IPS-18c (cell line): ENCODE data around the gene TYW1B.
"Not testable (repeated sequence)": the region's sequence is repeated elsewhere in the genome, so short reads cannot be mapped to it uniquely, and the experiment has no call there.

Experiments
- H3K4me3 ChIP-seq: 2 replicates; pipeline ENCODE4 v1.7.0; 2013; ENCODE audit warnings: low read depth, mild to moderate bottlenecking, low read length, moderate library complexity; ENCODE audit not compliant: insufficient read depth
- H3K9me3 ChIP-seq: one replicate; pipeline ENCODE4 v1.6.1; 2013; ENCODE audit warnings: mild to moderate bottlenecking, low read length, moderate library complexity; ENCODE audit not compliant: control insufficient read depth, insufficient read depth

TYW1B gene

DNA sequence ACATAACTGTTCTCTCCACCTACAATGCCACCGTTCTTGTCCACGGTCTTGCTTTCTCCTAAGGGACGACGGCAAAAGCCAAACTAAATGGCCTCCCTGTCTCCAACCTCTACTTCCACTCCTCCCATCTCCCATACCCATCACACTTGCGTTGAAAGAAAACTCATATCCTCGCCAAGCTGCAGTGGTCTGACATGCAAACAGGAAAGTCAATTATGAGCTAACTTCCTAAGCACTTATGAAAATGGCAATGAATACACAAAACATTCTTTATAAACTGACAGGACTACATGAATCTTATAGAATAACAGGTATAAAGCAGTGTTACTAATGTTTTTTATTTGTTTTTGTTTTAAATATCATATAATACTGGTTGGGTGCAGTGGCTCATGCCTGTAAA is 46.4 kb downstream of the TYW1B start:
- no peak overlapping the region for H3K4me3 ChIP-seq
- no peaks in the 10 kb centered on the region for H3K9me3 ChIP-seq

GRCh38 chr7:72781161-72781560 is 46.8 kb downstream of the TYW1B start:
- Histone ChIP-seq H3K4me3 (no peak overlapping the region), H3K9me3 (no peaks in the 10 kb centered on the region)

- not testable (repeated sequence) for H3K9me3 ChIP-seq, H3K4me3 ChIP-seq
These were observed 47.6 kb downstream of the TYW1B start for GRCh38 chr7:72780289-72780894.

- H3K9me3 ChIP-seq, H3K4me3 ChIP-seq: not testable (repeated sequence)
These were observed 50.8 kb downstream of the TYW1B start for GRCh38 chr7:72777167-72777566.

GRCh38 chr7:72772627-72773026 is 55.4 kb downstream of the TYW1B start:
- not testable (repeated sequence) for H3K4me3 ChIP-seq, H3K9me3 ChIP-seq

- not testable (repeated sequence) for H3K9me3 ChIP-seq, H3K4me3 ChIP-seq
These were observed 61.0 kb downstream of the TYW1B start for GRCh38 chr7:72766994-72767393.

- Histone ChIP-seq H3K4me3 (no peak overlapping the region), H3K9me3 (no peaks in the 10 kb centered on the region)
These were observed 67.4 kb downstream of the TYW1B start for GRCh38 chr7:72760602-72761001.

DNA sequence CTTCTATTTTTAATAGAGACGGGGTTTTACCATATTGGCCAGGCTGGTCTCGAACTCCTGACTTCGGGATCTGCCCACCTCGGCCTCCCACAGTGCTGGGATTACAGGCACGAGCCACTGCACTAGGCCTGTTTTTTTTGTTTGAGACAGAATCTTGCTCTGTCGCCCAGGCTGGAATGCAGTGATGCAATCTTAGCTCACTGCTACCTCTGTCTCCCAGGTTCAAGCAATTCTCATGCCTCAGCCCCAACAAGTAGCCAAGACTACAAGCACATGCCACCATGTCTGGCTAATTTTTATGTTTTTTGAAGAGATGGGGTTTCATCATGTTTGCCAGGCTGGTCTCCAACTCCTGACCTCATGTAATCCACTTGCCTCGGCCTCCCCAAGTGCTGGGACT is 73.7 kb downstream of the TYW1B start:
- no peak overlapping the region for H3K4me3 ChIP-seq
- no peaks in the 10 kb centered on the region for H3K9me3 ChIP-seq

GRCh38 chr7:72753781-72754180 is 74.2 kb downstream of the TYW1B start:
- Histone ChIP-seq H3K9me3 (no peaks in the 10 kb centered on the region), H3K4me3 (no peak overlapping the region)

- not testable (repeated sequence) for H3K4me3 ChIP-seq, H3K9me3 ChIP-seq
These were observed 74.8 kb downstream of the TYW1B start for GRCh38 chr7:72753229-72753628.

DNA sequence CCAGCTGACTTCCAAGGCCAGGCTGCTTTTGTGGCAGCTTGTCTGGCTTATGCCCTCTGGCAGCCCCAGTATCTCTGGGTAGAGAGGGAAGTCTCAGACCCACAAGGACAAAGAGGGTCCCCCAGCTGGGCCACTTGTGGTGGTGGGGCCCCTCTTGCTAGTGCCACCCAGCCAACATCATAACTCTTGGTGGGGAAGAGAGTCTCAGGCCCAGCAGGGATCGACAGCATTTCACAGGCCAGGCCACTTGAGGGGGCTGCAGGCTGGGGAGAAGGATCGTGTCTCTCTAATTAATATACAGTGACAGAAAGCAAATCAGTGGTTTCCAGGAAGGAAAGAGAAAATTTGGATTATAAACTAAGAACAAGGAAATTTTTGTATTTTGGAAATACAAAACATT is 76.0 kb downstream of the TYW1B start:
- Histone ChIP-seq H3K9me3 (no peaks in the 10 kb centered on the region), H3K4me3 (no peak overlapping the region)

DNA sequence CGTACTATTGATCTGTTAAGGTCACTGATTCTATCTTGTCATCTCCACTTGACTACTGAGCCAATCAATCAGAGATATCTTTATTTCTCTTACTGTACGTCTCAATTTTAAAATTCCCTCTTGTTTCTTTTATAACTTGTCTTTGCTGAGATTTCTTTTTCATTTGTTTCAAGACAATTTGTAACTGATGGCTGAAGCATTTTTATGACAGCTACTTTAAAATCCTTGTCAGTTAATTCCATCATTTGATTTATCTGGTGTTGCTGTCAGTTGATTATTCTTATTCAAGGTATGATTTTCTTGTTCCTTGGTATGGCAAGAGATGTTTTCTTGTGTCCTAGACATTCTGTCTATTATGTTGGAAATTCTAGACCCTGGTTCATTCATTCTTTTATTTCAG is 76.6 kb downstream of the TYW1B start:
- H3K4me3 ChIP-seq: no peak overlapping the region
- no peaks in the 10 kb centered on the region for H3K9me3 ChIP-seq

GRCh38 chr7:72748649-72749048 is 79.4 kb downstream of the TYW1B start:
- not testable (repeated sequence) for H3K9me3 ChIP-seq, H3K4me3 ChIP-seq

DNA sequence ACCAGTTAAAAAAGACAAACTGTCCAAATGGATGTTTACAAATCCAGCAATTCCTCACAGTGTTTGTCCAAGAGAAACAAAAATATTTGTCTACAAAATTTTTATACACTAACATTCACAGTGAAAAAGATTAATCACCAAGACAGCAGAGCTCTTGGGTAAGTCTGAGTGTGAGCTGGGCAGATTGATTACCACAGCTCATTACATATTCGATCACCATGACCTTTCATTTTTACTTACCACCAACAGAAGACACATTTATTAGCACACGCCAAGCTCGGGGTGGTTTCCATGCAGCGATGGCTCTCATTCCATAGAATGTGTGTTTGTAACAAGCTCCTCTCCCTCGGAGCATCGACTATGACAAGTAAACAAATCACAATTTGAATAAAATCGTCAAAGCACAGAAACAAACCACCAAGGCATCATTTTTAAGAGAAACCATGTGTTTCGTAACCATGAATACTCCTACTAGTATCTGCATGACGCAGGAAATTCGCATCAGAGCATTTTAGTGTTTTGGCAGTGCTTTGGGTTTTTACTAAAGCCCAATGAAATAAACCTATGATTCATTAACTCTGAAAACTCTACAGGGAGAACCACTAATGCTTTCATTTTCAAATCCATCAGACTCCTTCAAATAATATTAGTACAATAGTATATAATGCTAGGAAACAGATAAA is 83.6 kb downstream of the TYW1B start:
- not testable (repeated sequence) for H3K4me3 ChIP-seq, H3K9me3 ChIP-seq

GRCh38 chr7:72743801-72744200 is 84.2 kb downstream of the TYW1B start:
- H3K9me3 ChIP-seq, H3K4me3 ChIP-seq: not testable (repeated sequence)

DNA sequence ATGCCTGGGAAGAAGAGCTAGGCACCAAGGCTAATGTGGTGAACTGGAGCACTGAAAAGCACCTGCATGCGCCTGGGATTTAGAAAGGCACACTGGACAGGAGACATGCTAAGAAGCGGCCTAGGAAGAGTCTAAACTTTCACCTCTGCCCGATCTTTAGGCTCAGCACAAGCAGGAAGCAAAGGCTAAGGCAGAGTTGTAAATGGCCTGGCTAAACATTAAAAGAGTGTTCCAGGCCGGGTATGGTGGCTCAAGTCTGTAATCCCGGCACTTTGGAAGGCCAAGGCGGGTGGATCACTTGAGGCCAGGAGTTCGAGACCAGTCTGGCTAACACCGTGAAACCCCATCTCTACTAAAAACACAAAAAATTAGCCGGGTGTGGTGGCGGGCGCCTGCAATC is 88.3 kb downstream of the TYW1B start:
- not testable (repeated sequence) for H3K9me3 ChIP-seq, H3K4me3 ChIP-seq

- not testable (repeated sequence) for H3K4me3 ChIP-seq, H3K9me3 ChIP-seq
These were observed 92.1 kb downstream of the TYW1B start for GRCh38 chr7:72735855-72736254.

- not testable (repeated sequence) for H3K9me3 ChIP-seq, H3K4me3 ChIP-seq
These were observed 97.2 kb downstream of the TYW1B start for GRCh38 chr7:72730815-72731214.

GRCh38 chr7:72730384-72730783 is 97.6 kb downstream of the TYW1B start:
- H3K9me3 ChIP-seq, H3K4me3 ChIP-seq: not testable (repeated sequence)
